ENCODE data around the gene BTBD17.

- no peak for TF ChIP-seq EP300 (IDR thresholded peaks at IDR 0.05; ENCODE audit: borderline replicate concordance)
- no peak for TF ChIP-seq MAX (IDR thresholded peaks at IDR 0.05)
These were observed 1.3 kb upstream of the BTBD17 start for GRCh38 chr17:74362810-74363498.

All from Ishikawa (cell line).